Measurements from ENCODE around the gene SPP2. TPM values are rescaled to one million over a fixed set of nuclear protein-coding genes. Genes with fewer than 3 reads are reported as not detected.

The SPP2 gene
- total and polyA plus RNA-seq, 12 donors: not detected

GRCh38 chr2:234025466-234025865 lies 25.0 kb upstream of the SPP2 start:
- no peak for ATAC-seq
- no peak for TF ChIP-seq CTCF (IDR thresholded peaks at IDR 0.05)

GRCh38 chr2:234025891-234026401 lies 24.6 kb upstream of the SPP2 start:
- 62 to 71% methylated on average over 5 of the region's 5 CpGs for WGBS, 2 donors
- H3K36me3 ChIP-seq: no peaks in the 10 kb centered on the region
- no peak overlapping the region for H3K27ac ChIP-seq
- no peak overlapping the region for H3K4me3 ChIP-seq
- peaks cover 0 to 49% (median 8%) of the 10 kb centered on the region in 7 donors for H3K27me3 ChIP-seq
- intact Hi-C loops (cut with DNase I): no loop called here
- peaks cover 0 to 4% (median 0%) of the 10 kb centered on the region in 9 donors for H3K4me1 ChIP-seq
- H3K9me3 ChIP-seq: peaks cover 0 to 12% (median 0%) of the 10 kb centered on the region in 11 donors
- DNase-seq: no peak
- TF ChIP-seq CTCF (IDR thresholded peaks at IDR 0.05): no peak
- ATAC-seq: no peak

More at GRCh38 chr2:234025466-234025865, 25.0 kb upstream of the SPP2 start:
- Histone ChIP-seq H3K36me3 (no peaks in the 10 kb centered on the region), H3K4me3 (no peak overlapping the region), H3K4me1 (peaks cover 0 to 4% (median 0%) of the 10 kb centered on the region in 9 donors), H3K9me3 (peaks cover 0 to 12% (median 0%) of the 10 kb centered on the region in 11 donors), H3K27ac (no peak overlapping the region), H3K27me3 (peaks cover 0 to 45% (median 7%) of the 10 kb centered on the region in 7 donors)
- intact Hi-C loops (cut with DNase I): no loop called here
- 70 to 72% methylated on average over 10 of the region's 10 CpGs for WGBS, 2 donors
- no peak for DNase-seq

GRCh38 chr2:234026693-234027254 lies 23.7 kb upstream of the SPP2 start:
- Histone ChIP-seq H3K4me1 (peaks cover 0 to 10% (median 0%) of the 10 kb centered on the region in 9 donors), H3K27me3 (peaks cover 0 to 47% (median 11%) of the 10 kb centered on the region in 7 donors), H3K9me3 (peaks cover 0 to 12% (median 0%) of the 10 kb centered on the region in 11 donors), H3K36me3 (no peaks in the 10 kb centered on the region), H3K27ac (no peak overlapping the region), H3K4me3 (no peak overlapping the region)
- intact Hi-C loops (cut with DNase I): no loop called here
- ATAC-seq: no peak
- no peak for TF ChIP-seq CTCF (IDR thresholded peaks at IDR 0.05)
- 61 to 66% methylated on average over 10 of the region's 10 CpGs for WGBS, 2 donors
- no peak for DNase-seq

- no peak for TF ChIP-seq CTCF (IDR thresholded peaks at IDR 0.05)
- H3K27ac ChIP-seq: no peak overlapping the region
- no peak for DNase-seq
- peaks cover 0 to 11% (median 0%) of the 10 kb centered on the region in 9 donors for H3K4me1 ChIP-seq
- H3K36me3 ChIP-seq: no peaks in the 10 kb centered on the region
- H3K27me3 ChIP-seq: peaks cover 0 to 42% (median 11%) of the 10 kb centered on the region in 7 donors
- intact Hi-C loops (cut with DNase I): no loop called here
- peaks cover 0 to 11% (median 0%) of the 10 kb centered on the region in 11 donors for H3K9me3 ChIP-seq
- H3K4me3 ChIP-seq: no peak overlapping the region
- no peak for ATAC-seq
- WGBS, 2 donors: 92 to 100% methylated on average over 1 of the region's 1 CpG
These were observed 22.9 kb upstream of the SPP2 start for GRCh38 chr2:234027641-234028040.
